ENCODE data around the gene NOP56.

DNA sequence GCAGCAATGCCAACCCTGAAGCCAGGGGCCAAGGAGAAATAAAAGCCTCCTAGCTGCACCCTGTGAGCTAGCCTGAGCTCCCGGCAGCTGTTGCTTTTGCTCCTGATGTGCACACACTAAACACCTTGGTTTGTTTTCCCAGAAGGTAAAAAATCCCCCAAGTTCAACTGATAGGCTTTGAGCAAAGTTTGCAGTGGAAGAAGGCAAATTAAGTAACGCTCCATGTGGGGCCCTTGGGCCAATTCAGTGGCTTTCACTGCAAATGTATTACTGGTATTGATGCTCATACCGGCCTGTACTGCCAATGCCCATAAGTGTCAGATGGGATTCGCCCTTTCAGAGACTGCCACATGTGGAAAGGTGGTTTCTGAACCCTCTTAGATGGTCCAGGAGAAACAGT lies 21.0 kb downstream of the NOP56 start:
- TF ChIP-seq, protein P1, sequence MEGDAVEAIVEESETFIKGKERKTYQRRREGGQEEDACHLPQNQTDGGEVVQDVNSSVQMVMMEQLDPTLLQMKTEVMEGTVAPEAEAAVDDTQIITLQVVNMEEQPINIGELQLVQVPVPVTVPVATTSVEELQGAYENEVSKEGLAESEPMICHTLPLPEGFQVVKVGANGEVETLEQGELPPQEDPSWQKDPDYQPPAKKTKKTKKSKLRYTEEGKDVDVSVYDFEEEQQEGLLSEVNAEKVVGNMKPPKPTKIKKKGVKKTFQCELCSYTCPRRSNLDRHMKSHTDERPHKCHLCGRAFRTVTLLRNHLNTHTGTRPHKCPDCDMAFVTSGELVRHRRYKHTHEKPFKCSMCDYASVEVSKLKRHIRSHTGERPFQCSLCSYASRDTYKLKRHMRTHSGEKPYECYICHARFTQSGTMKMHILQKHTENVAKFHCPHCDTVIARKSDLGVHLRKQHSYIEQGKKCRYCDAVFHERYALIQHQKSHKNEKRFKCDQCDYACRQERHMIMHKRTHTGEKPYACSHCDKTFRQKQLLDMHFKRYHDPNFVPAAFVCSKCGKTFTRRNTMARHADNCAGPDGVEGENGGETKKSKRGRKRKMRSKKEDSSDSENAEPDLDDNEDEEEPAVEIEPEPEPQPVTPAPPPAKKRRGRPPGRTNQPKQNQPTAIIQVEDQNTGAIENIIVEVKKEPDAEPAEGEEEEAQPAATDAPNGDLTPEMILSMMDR (conservative IDR thresholded peaks at IDR 0.05; ENCODE audit: low read length), result no peak
- TF ChIP-seq EZH2phosphoT487 (IDR thresholded peaks at IDR 0.05; ENCODE audit: borderline replicate concordance), result no peak
